T-helper 17 cell (primary cell): ENCODE measurements around the gene ELAVL1. TPM values are rescaled to one million over a fixed set of nuclear protein-coding genes. Genes with fewer than 3 reads are reported as not detected.
"Not testable (repeated sequence)": the region's sequence is repeated elsewhere in the genome, so short reads cannot be mapped to it uniquely, and the experiment has no call there.

Source experiments
- ATAC-seq: fragments of 150-1000 bp; cut with Tn5 transposase; 2 replicates; pipeline ENCODE4 v1.10.0; 2021; ENCODE audit warnings: mild to moderate bottlenecking, moderate library complexity
- DNase-seq, 3 donors: peaks; one replicate each; pipeline versions ENCODE4 v3.0.0 to v3.0.0-alpha.2; 2020 to 2021
- H3K9me3 ChIP-seq: one replicate; pipeline ENCODE4 v1.7.0; 2013; ENCODE audit warnings: low read length, mild to moderate bottlenecking; ENCODE audit not compliant: control insufficient read depth, poor library complexity, severe bottlenecking
- H3K27ac Mint-ChIP-seq: one replicate; pipeline ENCODE4 v1.8.0; 2022; ENCODE audit warnings: mild to moderate bottlenecking, moderate library complexity, mixed read lengths
- H3K27me3 Mint-ChIP-seq: one replicate; pipeline ENCODE4 v1.8.0; 2022; ENCODE audit warnings: mixed read lengths
- H3K36me3 Mint-ChIP-seq: one replicate; pipeline ENCODE4 v1.8.0; 2022; ENCODE audit warnings: low read depth, mixed read lengths
- H3K4me1 Mint-ChIP-seq: one replicate; pipeline ENCODE4 v1.8.0; 2022; ENCODE audit warnings: mild to moderate bottlenecking, mixed read lengths
- H3K4me3 Mint-ChIP-seq: one replicate; pipeline ENCODE4 v1.8.0; 2022; ENCODE audit warnings: mild to moderate bottlenecking, moderate library complexity, mixed read lengths
- total RNA-seq, 4 donors: library from RNA in 2 of 4; stranded (reverse) in 2 of 4; gene quantifications; one replicate each; pipeline ENCODE4 v1.2.3 and lab custom pipeline; 2022 to 2026

ELAVL1 gene
- total RNA-seq, 2 donors from 2014 or later: 37.5 to 40.7 TPM

- DNase-seq: not testable (repeated sequence)
- H3K27ac Mint-ChIP-seq: peak overlapping the region; percentile 70
Observed at GRCh38 chr19:7930030-7930429, 75.4 kb downstream of the ELAVL1 start.

GRCh38 chr19:7928741-7929701 lies 76.4 kb downstream of the ELAVL1 start:
- DNase-seq (peak; percentile 54 to 76 (median 70)), ATAC-seq (peak; percentile 72)
- no peaks in the 10 kb centered on the region for H3K9me3 ChIP-seq
- Mint-ChIP-seq H3K27ac (peak overlapping the region; percentile 70), H3K4me1 (peaks cover 10% of the 10 kb centered on the region), H3K27me3 (no peaks in the 10 kb centered on the region), H3K36me3 (no peaks in the 10 kb centered on the region), H3K4me3 (no peak overlapping the region)

More at GRCh38 chr19:7930030-7930429, 75.4 kb downstream of the ELAVL1 start:
- H3K36me3 Mint-ChIP-seq, H3K9me3 ChIP-seq, ATAC-seq, H3K4me3 Mint-ChIP-seq, H3K27me3 Mint-ChIP-seq: not testable (repeated sequence)
- peaks cover 10% of the 10 kb centered on the region for H3K4me1 Mint-ChIP-seq

- Mint-ChIP-seq H3K27me3 (no peaks in the 10 kb centered on the region), H3K4me3 (no peak overlapping the region), H3K36me3 (no peaks in the 10 kb centered on the region), H3K4me1 (peaks cover 10% of the 10 kb centered on the region), H3K27ac (peak overlapping the region; percentile 70)
- DNase-seq: no peak
- ATAC-seq: no peak
- H3K9me3 ChIP-seq: no peaks in the 10 kb centered on the region
Observed at GRCh38 chr19:7928334-7928706, 77.1 kb downstream of the ELAVL1 start.

- peak overlapping the region; percentile 70 for H3K27ac Mint-ChIP-seq
- ATAC-seq (no peak), DNase-seq (no peak)
- peak overlapping the region; percentile 19 for H3K4me3 Mint-ChIP-seq
- H3K27me3 Mint-ChIP-seq: no peaks in the 10 kb centered on the region
- H3K36me3 Mint-ChIP-seq: no peaks in the 10 kb centered on the region
- H3K4me1 Mint-ChIP-seq: peaks cover 13% of the 10 kb centered on the region
- no peaks in the 10 kb centered on the region for H3K9me3 ChIP-seq
Observed at GRCh38 chr19:7927605-7928333, 77.7 kb downstream of the ELAVL1 start.

GRCh38 chr19:7926727-7927604 lies 78.5 kb downstream of the ELAVL1 start:
- Mint-ChIP-seq H3K27ac (peak overlapping the region; percentile 37), H3K36me3 (no peaks in the 10 kb centered on the region), H3K4me3 (peak overlapping the region; percentile 84), H3K4me1 (peaks cover 16% of the 10 kb centered on the region), H3K27me3 (no peaks in the 10 kb centered on the region)
- DNase-seq: no peak
- ATAC-seq: no peak
- no peaks in the 10 kb centered on the region for H3K9me3 ChIP-seq

- H3K9me3 ChIP-seq: no peaks in the 10 kb centered on the region
- H3K4me3 Mint-ChIP-seq: peak within 1 kb of the TSS; percentile 88
- peaks cover 19% of the 10 kb centered on the region for H3K4me1 Mint-ChIP-seq
- H3K27ac Mint-ChIP-seq: peak within 1 kb of the TSS; percentile 37
- no peaks in the 10 kb centered on the region for H3K36me3 Mint-ChIP-seq
- DNase-seq: peak; percentile 78 to 83 (median 82)
- no peaks in the 10 kb centered on the region for H3K27me3 Mint-ChIP-seq
- peak; percentile 64 for ATAC-seq
Observed at GRCh38 chr19:7926021-7926726, 79.3 kb downstream of the ELAVL1 start, which contains the start of gene CTXN1. CTXN1 (minus strand) TSS chr19:7926135; CDS start chr19:7925538, 597 bp downstream.

- peak; percentile 19 for ATAC-seq
- H3K36me3 Mint-ChIP-seq: no peaks in the 10 kb centered on the region
Observed at GRCh38 chr19:7925171-7925851, 80.1 kb downstream of the ELAVL1 start.

GRCh38 chr19:7924651-7925170 lies 80.7 kb downstream of the ELAVL1 start:
- H3K27me3 Mint-ChIP-seq: peaks cover 4% of the 10 kb centered on the region
- peak overlapping the region; percentile 29 for H3K27ac Mint-ChIP-seq
- H3K4me3 Mint-ChIP-seq: peak overlapping the region; percentile 79
- DNase-seq: no peak
- peaks cover 1% of the 10 kb centered on the region for H3K36me3 Mint-ChIP-seq
- ATAC-seq: no peak
- H3K4me1 Mint-ChIP-seq: peaks cover 27% of the 10 kb centered on the region
- H3K9me3 ChIP-seq: no peaks in the 10 kb centered on the region

More at GRCh38 chr19:7925171-7925851, 80.1 kb downstream of the ELAVL1 start:
- peak overlapping the region; percentile 88 for H3K4me3 Mint-ChIP-seq
- peak overlapping the region; percentile 29 for H3K27ac Mint-ChIP-seq
- no peaks in the 10 kb centered on the region for H3K9me3 ChIP-seq
- H3K27me3 Mint-ChIP-seq: no peaks in the 10 kb centered on the region
- H3K4me1 Mint-ChIP-seq: peaks cover 22% of the 10 kb centered on the region
- peak; percentile 64 to 73 (median 67) for DNase-seq

- ATAC-seq (no peak), DNase-seq (no peak)
- Mint-ChIP-seq H3K36me3 (peaks cover 2% of the 10 kb centered on the region), H3K4me1 (peaks cover 28% of the 10 kb centered on the region), H3K27ac (no peak overlapping the region), H3K4me3 (peak overlapping the region; percentile 79), H3K27me3 (peaks cover 4% of the 10 kb centered on the region)
- H3K9me3 ChIP-seq: no peaks in the 10 kb centered on the region
Observed at GRCh38 chr19:7924241-7924640, 81.2 kb downstream of the ELAVL1 start.

- H3K9me3 ChIP-seq: no peaks in the 10 kb centered on the region
- H3K27me3 Mint-ChIP-seq: peaks cover 4% of the 10 kb centered on the region
- H3K4me3 Mint-ChIP-seq: peak overlapping the region; percentile 50
- no peak overlapping the region for H3K27ac Mint-ChIP-seq
- peaks cover 24% of the 10 kb centered on the region for H3K4me1 Mint-ChIP-seq
- no peak for DNase-seq
- no peak for ATAC-seq
- H3K36me3 Mint-ChIP-seq: peaks cover 2% of the 10 kb centered on the region
Observed at GRCh38 chr19:7923295-7924191, 81.9 kb downstream of the ELAVL1 start.

- Mint-ChIP-seq H3K36me3 (peaks cover 2% of the 10 kb centered on the region), H3K27ac (no peak overlapping the region), H3K4me3 (peak overlapping the region; percentile 45), H3K27me3 (peaks cover 4% of the 10 kb centered on the region), H3K4me1 (peaks cover 24% of the 10 kb centered on the region)
- no peaks in the 10 kb centered on the region for H3K9me3 ChIP-seq
- ATAC-seq (no peak), DNase-seq (no peak)
Observed at GRCh38 chr19:7922836-7923195, 82.6 kb downstream of the ELAVL1 start.
